Panc1 (cell line): Measurements from ENCODE around the gene CGGBP1. TPM values are rescaled to one million over a fixed set of nuclear protein-coding genes. Genes with fewer than 3 reads are reported as not detected.

Experiments used
- ATAC-seq: fragments of 200-7000 bp; cut with Tn5 transposase; 2 replicates; pipeline ENCODE4 v1.9.1; 2020; ENCODE audit warnings: mild to moderate bottlenecking, moderate library complexity
- BruUV-seq: library from RNA; stranded (reverse); fragments of 400-500 nt; replicated peaks from 2 replicates; lab custom pipeline; 2021; lab: Mats Ljungman, UMichigan
- CTCF ChIA-PET: fragments of 300-600 bp; sonication (Branson Sonifier 250); formaldehyde crosslinking; loops from one replicate; lab custom pipeline; 2022; ENCODE audit warnings: antibody characterized with exemption; lab: Charles Lee
- POLR2A ChIA-PET: fragments of 300-600 bp; sonication (Branson Sonifier 250); formaldehyde crosslinking; loops from one replicate; lab custom pipeline; 2022; ENCODE audit warnings: antibody characterized with exemption; lab: Charles Lee
- DNase-seq: peaks from one replicate; pipeline ENCODE4 v3.0.0-alpha.2; 2010; ENCODE audit warnings: low read depth, low spot score
- H3K27ac ChIP-seq: 2 replicates; pipeline ENCODE4 v1.5.1; 2011; ENCODE audit warnings: mild to moderate bottlenecking, low read length, inconsistent platforms
- H3K27me3 ChIP-seq: fragments of 200-500 bp; sonication (Bioruptor generic); 2 replicates; pipeline ENCODE4 v1.6.0; 2014; ENCODE audit warnings: low read length, inconsistent platforms; ENCODE audit not compliant: control insufficient read depth, insufficient read depth
- H3K36me3 ChIP-seq: fragments of 200-500 bp; sonication (Bioruptor generic); 2 replicates; pipeline ENCODE4 v1.5.1; 2014; ENCODE audit warnings: inconsistent platforms, mild to moderate bottlenecking, low read length, moderate library complexity; ENCODE audit not compliant: control insufficient read depth, insufficient read depth
- H3K4me1 ChIP-seq: 2 replicates; pipeline ENCODE4 v1.5.1; 2011; ENCODE audit warnings: inconsistent platforms, mild to moderate bottlenecking, low read length, moderate library complexity; ENCODE audit not compliant: control insufficient read depth, insufficient read depth
- H3K4me3 ChIP-seq, 2 experiments: 2 replicates each; pipeline ENCODE4 v1.5.1; 2011 to 2012; ENCODE audit warnings: low read depth in 2 of 2, low read length in 2 of 2, mild to moderate bottlenecking in 2 of 2, inconsistent platforms in 1 of 2, moderate library complexity in 1 of 2
- H3K9me3 ChIP-seq: fragments of 200-500 bp; sonication (Bioruptor generic); 2 replicates; pipeline ENCODE4 v1.5.1; 2014; ENCODE audit warnings: low read depth, mild to moderate bottlenecking, inconsistent platforms, low read length, moderate library complexity; ENCODE audit not compliant: control insufficient read depth, insufficient read depth
- CTCF ChIP-seq: fragments of 450-650 bp; IDR thresholded peaks from 2 replicates; pipeline ENCODE4 v1.5.1; 2017; ENCODE audit warnings: mild to moderate bottlenecking
- POLR2AphosphoS5 ChIP-seq: IDR thresholded peaks from 2 replicates; pipeline ENCODE4 v1.6.1; 2012; ENCODE audit warnings: mild to moderate bottlenecking, low read depth, low read length, moderate library complexity
- REST ChIP-seq, 2 experiments: IDR thresholded peaks; 2 replicates each; pipeline ENCODE4 v1.6.1; 2011 to 2012; ENCODE audit warnings: low read depth in 2 of 2, control low read depth in 1 of 2, low read length in 1 of 2, mild to moderate bottlenecking in 1 of 2, moderate library complexity in 1 of 2; ENCODE audit not compliant: insufficient read depth in 1 of 2
- SIN3A ChIP-seq: IDR thresholded peaks from 2 replicates; pipeline ENCODE4 v1.6.1; 2012; ENCODE audit warnings: low read depth, mild to moderate bottlenecking, low read length, moderate library complexity, borderline replicate concordance; ENCODE audit not compliant: insufficient read depth
- TCF7L2 ChIP-seq: IDR thresholded peaks from 2 replicates; pipeline ENCODE4 v1.6.1; 2011; ENCODE audit warnings: mild to moderate bottlenecking, low read depth, low read length, inconsistent platforms
- in situ Hi-C: cut with HindIII; loops from 2 replicates; pipeline ENCODE4 v1.10.0; 2016; ENCODE audit warnings: low sequenced_read_pairs, low pct_unique_long_range_greater_than_20kb
- intact Hi-C: fragments of 100-400 bp; cut with micrococcal nuclease; formaldehyde crosslinking; loops from one replicate; pipeline ENCODE4 v1.10.0; 2022; ENCODE audit not compliant: unreplicated experiment
- total RNA-seq: library from RNA; stranded (reverse); gene quantifications from one replicate; pipeline ENCODE4 v1.2.1, GENCODE V29; 2021; ENCODE audit not compliant: unreplicated experiment

Gene CGGBP1
- total RNA-seq, 1 experiment from 2014 or later, result 47.2 TPM

GRCh38 chr3:88038566-88038965 lies 20.2 kb downstream of the CGGBP1 start:
- POLR2A ChIA-PET, result no interaction called here
- H3K36me3 ChIP-seq, result no peaks in the 10 kb centered on the region
- CTCF ChIA-PET, result no interaction called here
- H3K27me3 ChIP-seq, result no peaks in the 10 kb centered on the region
- DNase-seq (no peak), ATAC-seq (no peak)
- TF ChIP-seq TCF7L2 (no peak), CTCF (no peak), POLR2AphosphoS5 (no peak), SIN3A (no peak), REST (IDR thresholded peaks at IDR 0.05; ENCODE audit: insufficient read depth in 1 of 2, low read depth in 2 of 2, low read length in 1 of 2) (no peak)
- no peak overlapping the region for H3K27ac ChIP-seq
- no peaks in the 10 kb centered on the region for H3K9me3 ChIP-seq
- H3K4me1 ChIP-seq, result no peaks in the 10 kb centered on the region
- intact Hi-C loops, result no loop called here
- BruUV-seq, result no TSS peak
- in situ Hi-C loops, result no loop called here
- no peak overlapping the region for H3K4me3 ChIP-seq

GRCh38 chr3:88036221-88036620 lies 22.6 kb downstream of the CGGBP1 start:
- H3K27me3 ChIP-seq, result no peaks in the 10 kb centered on the region
- DNase-seq (no peak), ATAC-seq (no peak)
- no peaks in the 10 kb centered on the region for H3K36me3 ChIP-seq
- H3K4me1 ChIP-seq, result no peaks in the 10 kb centered on the region
- in situ Hi-C loops, result no loop called here
- intact Hi-C loops, result no loop called here
- POLR2A ChIA-PET, result no interaction called here
- H3K9me3 ChIP-seq, result no peaks in the 10 kb centered on the region
- H3K27ac ChIP-seq, result no peak overlapping the region
- no peak overlapping the region for H3K4me3 ChIP-seq
- no TSS peak for BruUV-seq
- CTCF ChIA-PET, result no interaction called here
- TF ChIP-seq TCF7L2 (no peak), CTCF (no peak), REST (IDR thresholded peaks at IDR 0.05; ENCODE audit: insufficient read depth in 1 of 2, low read depth in 2 of 2, low read length in 1 of 2) (no peak), SIN3A (no peak), POLR2AphosphoS5 (no peak)
